Neutrophil (primary cell): Measurements from ENCODE around the gene SLX4IP.

Source experiments
- H3K27ac ChIP-seq: fragments of 200-600 bp; sonication (generic); 2 replicates; pipeline ENCODE4 v1.5.1; 2016; ENCODE audit warnings: mild to moderate bottlenecking, moderate library complexity
- H3K27me3 ChIP-seq: fragments of 200-600 bp; sonication (generic); 2 replicates; pipeline ENCODE4 v1.6.0; 2016; ENCODE audit warnings: mild to moderate bottlenecking
- H3K36me3 ChIP-seq: fragments of 200-600 bp; sonication (generic); 2 replicates; pipeline ENCODE4 v1.5.1; 2017
- H3K4me1 ChIP-seq, 2 experiments: fragments of 200-600 bp in 1 of 2; sonication (generic) in 1 of 2; 1 replicate in 1 of 2; 2 replicates in 1 of 2; pipeline versions ENCODE4 v1.5.1 to v1.6.1; 2013 to 2016; ENCODE audit warnings: low read depth in 1 of 2, low read length in 1 of 2, mild to moderate bottlenecking in 1 of 2, moderate library complexity in 1 of 2; ENCODE audit not compliant: control insufficient read depth in 1 of 2, insufficient read depth in 1 of 2
- H3K4me3 ChIP-seq, 2 experiments: fragments of 200-600 bp in 1 of 2; sonication (generic) in 1 of 2; 1 replicate in 1 of 2; 2 replicates in 1 of 2; pipeline ENCODE4 v1.5.1; 2013 to 2016; ENCODE audit warnings: low read depth in 1 of 2, low read length in 1 of 2, mild to moderate bottlenecking in 1 of 2, moderate library complexity in 1 of 2
- H3K9me3 ChIP-seq: fragments of 200-600 bp; sonication (generic); 2 replicates; pipeline ENCODE4 v1.5.1; 2016
- CTCF ChIP-seq: fragments of 200-600 bp; sonication (generic); IDR thresholded peaks from 2 replicates; pipeline ENCODE4 v1.5.1; 2016; ENCODE audit warnings: antibody characterized with exemption

Gene SLX4IP

GRCh38 chr20:10653599-10654249 is 218.6 kb downstream of the SLX4IP start:
- Histone ChIP-seq H3K27me3 (no peaks in the 10 kb centered on the region), H3K9me3 (no peaks in the 10 kb centered on the region), H3K27ac (no peak overlapping the region), H3K4me3 (no peak overlapping the region), H3K36me3 (peaks cover 87% of the 10 kb centered on the region), H3K4me1 (no peaks in the 10 kb centered on the region)
- no peak for TF ChIP-seq CTCF

- Histone ChIP-seq H3K4me1 (no peaks in the 10 kb centered on the region), H3K27ac (no peak overlapping the region), H3K27me3 (no peaks in the 10 kb centered on the region), H3K36me3 (peaks cover 86% of the 10 kb centered on the region), H3K9me3 (no peaks in the 10 kb centered on the region), H3K4me3 (no peak overlapping the region)
- no peak for TF ChIP-seq CTCF
Measured at GRCh38 chr20:10654250-10654610, 219.1 kb downstream of the SLX4IP start.

GRCh38 chr20:10654630-10655029 is 219.5 kb downstream of the SLX4IP start:
- no peak overlapping the region for H3K27ac ChIP-seq
- H3K4me3 ChIP-seq: no peak overlapping the region
- no peak for TF ChIP-seq CTCF
- H3K4me1 ChIP-seq: no peaks in the 10 kb centered on the region
- peaks cover 83% of the 10 kb centered on the region for H3K36me3 ChIP-seq
- no peaks in the 10 kb centered on the region for H3K27me3 ChIP-seq
- H3K9me3 ChIP-seq: no peaks in the 10 kb centered on the region

GRCh38 chr20:10655720-10656669 is 220.9 kb downstream of the SLX4IP start:
- TF ChIP-seq CTCF: no peak
- Histone ChIP-seq H3K4me1 (no peaks in the 10 kb centered on the region), H3K36me3 (peaks cover 79% of the 10 kb centered on the region), H3K4me3 (no peak overlapping the region), H3K9me3 (no peaks in the 10 kb centered on the region), H3K27me3 (no peaks in the 10 kb centered on the region), H3K27ac (no peak overlapping the region)

- Histone ChIP-seq H3K9me3 (no peaks in the 10 kb centered on the region), H3K36me3 (peaks cover 79% of the 10 kb centered on the region), H3K4me3 (no peak overlapping the region), H3K27me3 (no peaks in the 10 kb centered on the region), H3K27ac (no peak overlapping the region), H3K4me1 (no peaks in the 10 kb centered on the region)
- no peak for TF ChIP-seq CTCF
Measured at GRCh38 chr20:10657453-10657852, 222.3 kb downstream of the SLX4IP start.
